Naive thymus-derived CD4-positive, alpha-beta T cell (primary cell): ENCODE measurements around the gene ZBTB42. TPM values are rescaled to one million over a fixed set of nuclear protein-coding genes. Genes with fewer than 3 reads are reported as not detected.
A peak's percentile ranks its signal among the peaks of the same experiment; 100 is the strongest.
"Not testable (repeated sequence)": the region's sequence is repeated elsewhere in the genome, so short reads cannot be mapped to it uniquely, and the experiment has no call there.

Experiments
- ATAC-seq: fragments of 150-1000 bp; cut with Tn5 transposase; 2 replicates; pipeline ENCODE4 v1.10.0; 2021; ENCODE audit warnings: mild to moderate bottlenecking, moderate library complexity
- CTCF ChIA-PET: fragments of 350-600 bp; sonication (Branson Sonifier 250); formaldehyde crosslinking; loops from one replicate; lab custom pipeline; 2021; ENCODE audit warnings: antibody characterized with exemption; lab: Charles Lee
- POLR2A ChIA-PET: fragments of 350-600 bp; sonication (Branson Sonifier 250); formaldehyde crosslinking; loops from one replicate; lab custom pipeline; 2021; ENCODE audit warnings: antibody characterized with exemption, inconsistent platforms; lab: Charles Lee
- DNase-seq, 9 donors: peaks; one replicate each; pipeline versions ENCODE4 v3.0.0 to v3.0.0-alpha.2; 2020 to 2022; ENCODE audit warnings: mixed read lengths in 1 of 9
- H3K27ac ChIP-seq: one replicate; pipeline ENCODE4 v1.7.0; 2013; ENCODE audit warnings: mild to moderate bottlenecking, low read depth, low read length, moderate library complexity
- H3K27me3 ChIP-seq, 2 donors: one replicate each; pipeline ENCODE4 v1.7.0; 2013; ENCODE audit warnings: low read length in 2 of 2, mild to moderate bottlenecking in 2 of 2, moderate library complexity in 2 of 2; ENCODE audit not compliant: control insufficient read depth in 2 of 2, insufficient read depth in 2 of 2
- H3K36me3 ChIP-seq, 3 experiments: 1 replicate in 2 of 3; 2 replicates in 1 of 3; pipeline ENCODE4 v1.7.0; 2013; ENCODE audit warnings: low read length in 3 of 3, mild to moderate bottlenecking in 3 of 3, moderate library complexity in 1 of 3; ENCODE audit not compliant: insufficient read depth in 3 of 3, control insufficient read depth in 2 of 3
- H3K4me1 ChIP-seq, 2 donors: one replicate each; pipeline ENCODE4 v1.7.0; 2013; ENCODE audit warnings: low read length in 2 of 2, mild to moderate bottlenecking in 2 of 2, moderate library complexity in 1 of 2; ENCODE audit not compliant: control insufficient read depth in 2 of 2, insufficient read depth in 2 of 2
- H3K4me3 ChIP-seq: 2 replicates; pipeline ENCODE4 v1.7.0; 2013; ENCODE audit warnings: mild to moderate bottlenecking, low read length
- H3K9me3 ChIP-seq, 3 experiments: 1 replicate in 2 of 3; 2 replicates in 1 of 3; pipeline ENCODE4 v1.7.0; 2013; ENCODE audit warnings: low read length in 3 of 3; ENCODE audit not compliant: control insufficient read depth in 2 of 3
- H3K27ac Mint-ChIP-seq, 9 donors: one replicate each; pipeline ENCODE4 v1.8.0; 2020 to 2022; ENCODE audit warnings: mixed read lengths in 9 of 9, mild to moderate bottlenecking in 8 of 9, moderate library complexity in 5 of 9, inconsistent platforms in 2 of 9
- H3K27me3 Mint-ChIP-seq, 5 donors: one replicate each; pipeline ENCODE4 v1.8.0; 2021 to 2022; ENCODE audit warnings: mixed read lengths in 5 of 5, mild to moderate bottlenecking in 1 of 5
- H3K36me3 Mint-ChIP-seq, 5 donors: one replicate each; pipeline ENCODE4 v1.8.0; 2020 to 2022; ENCODE audit warnings: mixed read lengths in 5 of 5, mild to moderate bottlenecking in 3 of 5, inconsistent platforms in 1 of 5
- H3K4me1 Mint-ChIP-seq, 7 donors: one replicate each; pipeline ENCODE4 v1.8.0; 2020 to 2022; ENCODE audit warnings: mixed read lengths in 7 of 7, mild to moderate bottlenecking in 3 of 7, inconsistent platforms in 1 of 7
- H3K4me3 Mint-ChIP-seq, 10 donors: one replicate each; pipeline ENCODE4 v1.8.0; 2020 to 2022; ENCODE audit warnings: mild to moderate bottlenecking in 10 of 10, mixed read lengths in 10 of 10, moderate library complexity in 6 of 10, inconsistent platforms in 2 of 10
- H3K9me3 Mint-ChIP-seq, 11 donors: one replicate each; pipeline ENCODE4 v1.8.0; 2020 to 2022; ENCODE audit warnings: mixed read lengths in 11 of 11, mild to moderate bottlenecking in 4 of 11, inconsistent platforms in 1 of 11, moderate library complexity in 1 of 11
- intact Hi-C, 2 donors: fragments of 100-400 bp; cut with micrococcal nuclease; formaldehyde crosslinking; loops; one replicate each; pipeline ENCODE4 v1.15.1; 2023
- polyA plus RNA-seq, 2 donors: library from polyadenylated mRNA; unstranded; fragments of 300-500 nt; fragmentation: Illumina TruSeq; gene quantifications; one replicate each; pipeline ENCODE4 v1.2.3, GENCODE V29; 2021
- total RNA-seq, 6 experiments: library from RNA in 5 of 6; stranded (reverse) in 5 of 6; gene quantifications; 1 replicate in 5 of 6; 2 replicates in 1 of 6; pipeline ENCODE4 v1.2.3 and lab custom pipeline; 2021 to 2026

Gene ZBTB42
- total and polyA plus RNA-seq, 7 experiments from 2014 or later = 2.1 to 11.3 (median 3.9) TPM

- ATAC-seq, H3K27ac Mint-ChIP-seq, H3K27ac ChIP-seq, H3K4me1 ChIP-seq, DNase-seq, H3K9me3 Mint-ChIP-seq, intact Hi-C loops, H3K9me3 ChIP-seq, H3K36me3 Mint-ChIP-seq, H3K27me3 ChIP-seq, POLR2A ChIA-PET, H3K4me3 ChIP-seq, H3K36me3 ChIP-seq, H3K4me1 Mint-ChIP-seq, H3K4me3 Mint-ChIP-seq, CTCF ChIA-PET: not testable (repeated sequence)
- peaks cover 6 to 28% (median 7%) of the 10 kb centered on the region in 5 donors for H3K27me3 Mint-ChIP-seq
Measured at GRCh38 chr14:104836171-104836935, 35.5 kb downstream of the ZBTB42 start.

GRCh38 chr14:104841730-104842129, 40.8 kb downstream of the ZBTB42 start:
- POLR2A ChIA-PET = no interaction called here
- no peak for DNase-seq

GRCh38 chr14:104843006-104843405, 42.1 kb downstream of the ZBTB42 start:
- Mint-ChIP-seq H3K27ac (no peak overlapping the region), H3K9me3 (peaks cover 0 to 2% (median 0%) of the 10 kb centered on the region in 11 donors), H3K36me3 (peaks cover 0 to 4% (median 0%) of the 10 kb centered on the region in 5 donors), H3K4me3 (peak overlapping the region in 1 of 10 donors; percentile 13), H3K27me3 (peaks cover 45 to 70% (median 61%) of the 10 kb centered on the region in 5 donors), H3K4me1 (peaks cover 0 to 13% (median 4%) of the 10 kb centered on the region in 7 donors)
- no peak overlapping the region for H3K27ac ChIP-seq
- ChIA-PET POLR2A (no interaction called here), CTCF (no interaction called here)
- peaks cover 0 to 10% of the 10 kb centered on the region in 2 donors for H3K27me3 ChIP-seq
- no peak for DNase-seq
- no peaks in the 10 kb centered on the region for H3K36me3 ChIP-seq
- no peaks in the 10 kb centered on the region for H3K9me3 ChIP-seq
- no peak for ATAC-seq
- intact Hi-C loops = no loop called here
- no peak overlapping the region for H3K4me3 ChIP-seq
- no peaks in the 10 kb centered on the region for H3K4me1 ChIP-seq

More at GRCh38 chr14:104841730-104842129, 40.8 kb downstream of the ZBTB42 start:
- intact Hi-C loops = no loop called here
- CTCF ChIA-PET = interaction anchor here (0.7 kb wide), 1 partner anchor 194 kb away, joined by 3 read pairs; no protein-coding TSS in a partner anchor
- ATAC-seq = no peak
- H3K27me3 ChIP-seq = peaks cover 0 to 10% of the 10 kb centered on the region in 2 donors
- no peak overlapping the region for H3K27ac ChIP-seq
- Mint-ChIP-seq H3K4me3 (no peak overlapping the region), H3K9me3 (no peaks in the 10 kb centered on the region), H3K27me3 (peaks cover 41 to 73% (median 58%) of the 10 kb centered on the region in 5 donors), H3K36me3 (peaks cover 0 to 4% (median 0%) of the 10 kb centered on the region in 5 donors), H3K4me1 (peaks cover 0 to 13% (median 4%) of the 10 kb centered on the region in 7 donors), H3K27ac (no peak overlapping the region)
- H3K9me3 ChIP-seq = no peaks in the 10 kb centered on the region
- H3K4me3 ChIP-seq = no peak overlapping the region
- H3K4me1 ChIP-seq = no peaks in the 10 kb centered on the region
- no peaks in the 10 kb centered on the region for H3K36me3 ChIP-seq

GRCh38 chr14:104843442-104844305, 42.8 kb downstream of the ZBTB42 start:
- peaks cover 0 to 2% (median 0%) of the 10 kb centered on the region in 11 donors for H3K9me3 Mint-ChIP-seq
- H3K36me3 ChIP-seq = no peaks in the 10 kb centered on the region
- intact Hi-C loops = no loop called here
- H3K9me3 ChIP-seq = no peaks in the 10 kb centered on the region
- H3K4me1 Mint-ChIP-seq = peaks cover 0 to 13% (median 4%) of the 10 kb centered on the region in 7 donors
- DNase-seq = no peak
- H3K4me1 ChIP-seq = no peaks in the 10 kb centered on the region
- CTCF ChIA-PET = no interaction called here
- H3K4me3 ChIP-seq = no peak overlapping the region
- H3K27ac Mint-ChIP-seq = no peak overlapping the region
- H3K27ac ChIP-seq = no peak overlapping the region
- peaks cover 45 to 67% (median 61%) of the 10 kb centered on the region in 5 donors for H3K27me3 Mint-ChIP-seq
- no peak for ATAC-seq
- POLR2A ChIA-PET = no interaction called here
- peaks cover 0 to 10% of the 10 kb centered on the region in 2 donors for H3K27me3 ChIP-seq
- H3K36me3 Mint-ChIP-seq = peaks cover 0 to 4% (median 0%) of the 10 kb centered on the region in 5 donors
- H3K4me3 Mint-ChIP-seq = peak overlapping the region in 4 of 10 donors; percentile 15 to 79 (median 22)

- Mint-ChIP-seq H3K9me3 (peaks cover 0 to 2% (median 0%) of the 10 kb centered on the region in 11 donors), H3K4me3 (peak overlapping the region in 3 of 10 donors; percentile 16 to 79 (median 29)), H3K4me1 (peaks cover 0 to 13% (median 4%) of the 10 kb centered on the region in 7 donors), H3K27me3 (peaks cover 45 to 66% (median 61%) of the 10 kb centered on the region in 5 donors), H3K27ac (no peak overlapping the region), H3K36me3 (peaks cover 0 to 4% (median 0%) of the 10 kb centered on the region in 5 donors)
- DNase-seq = no peak
- Histone ChIP-seq H3K36me3 (no peaks in the 10 kb centered on the region), H3K27ac (no peak overlapping the region), H3K4me3 (no peak overlapping the region), H3K9me3 (no peaks in the 10 kb centered on the region), H3K27me3 (peaks cover 0 to 10% of the 10 kb centered on the region in 2 donors), H3K4me1 (no peaks in the 10 kb centered on the region)
- POLR2A ChIA-PET = no interaction called here
- no peak for ATAC-seq
- CTCF ChIA-PET = no interaction called here
- intact Hi-C loops = no loop called here
Measured at GRCh38 chr14:104844306-104845032, 43.6 kb downstream of the ZBTB42 start.

GRCh38 chr14:104845033-104845666, 44.2 kb downstream of the ZBTB42 start:
- ChIA-PET CTCF (no interaction called here), POLR2A (no interaction called here)
- no peaks in the 10 kb centered on the region for H3K4me1 ChIP-seq
- no peak overlapping the region for H3K4me3 Mint-ChIP-seq
- no peaks in the 10 kb centered on the region for H3K9me3 ChIP-seq
- intact Hi-C loops = no loop called here
- no peaks in the 10 kb centered on the region for H3K36me3 ChIP-seq
- H3K27ac ChIP-seq = no peak overlapping the region
- H3K27ac Mint-ChIP-seq = no peak overlapping the region
- H3K9me3 Mint-ChIP-seq = peaks cover 0 to 2% (median 0%) of the 10 kb centered on the region in 11 donors
- DNase-seq (no peak), ATAC-seq (no peak)
- H3K4me1 Mint-ChIP-seq = peaks cover 0 to 13% (median 4%) of the 10 kb centered on the region in 7 donors
- H3K27me3 Mint-ChIP-seq = peaks cover 45 to 64% (median 61%) of the 10 kb centered on the region in 5 donors
- no peak overlapping the region for H3K4me3 ChIP-seq
- H3K27me3 ChIP-seq = peaks cover 0 to 10% of the 10 kb centered on the region in 2 donors
- H3K36me3 Mint-ChIP-seq = peaks cover 0 to 4% (median 0%) of the 10 kb centered on the region in 5 donors
